GM10847 (cell line): ENCODE measurements around the gene GAD1.

Experiments
- POLR2A ChIP-seq: IDR thresholded peaks from 2 replicates; pipeline ENCODE4 v1.6.1; 2011; ENCODE audit not compliant: insufficient read length; ENCODE audit errors: extremely low read depth

The GAD1 gene

DNA sequence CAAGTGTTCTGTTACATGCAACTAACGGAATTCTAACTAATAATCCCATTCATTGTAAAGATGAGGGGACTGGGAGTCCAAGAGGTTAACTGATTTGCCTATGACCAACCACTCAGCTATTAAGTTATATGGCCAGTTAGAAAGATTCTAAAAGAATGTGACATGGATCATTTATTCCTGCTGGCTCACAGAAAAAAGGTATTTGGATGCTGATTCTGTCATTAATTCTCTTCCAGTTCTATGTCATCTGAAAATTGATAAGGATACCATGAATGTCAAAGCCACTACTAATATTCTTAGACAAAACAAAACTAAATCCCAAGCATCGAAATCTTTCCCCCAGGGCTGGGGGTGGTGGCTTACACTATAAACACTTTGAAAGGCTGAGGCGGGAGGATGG lies 71.2 kb downstream of the GAD1 start:
- no peak for TF ChIP-seq POLR2A

DNA sequence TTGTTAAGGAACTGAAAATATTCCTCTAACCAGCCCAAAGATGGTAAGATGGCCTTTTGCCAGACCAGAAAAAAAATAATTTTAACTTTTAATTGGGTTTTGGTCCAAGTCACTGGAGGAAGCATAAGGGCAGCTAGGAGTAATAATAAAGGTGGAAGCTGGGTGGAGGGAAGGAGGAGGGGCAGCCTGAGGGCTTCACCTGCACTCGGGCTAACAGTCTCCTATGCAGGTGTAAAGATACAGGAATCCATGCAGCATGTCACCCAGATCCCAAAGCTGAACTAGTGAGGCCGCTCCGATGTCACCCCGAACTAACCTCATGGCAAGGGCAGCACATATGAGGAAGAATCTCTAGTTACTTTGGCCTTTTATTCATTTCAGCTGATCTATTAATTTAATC lies 75.2 kb downstream of the GAD1 start:
- no peak for TF ChIP-seq POLR2A

DNA sequence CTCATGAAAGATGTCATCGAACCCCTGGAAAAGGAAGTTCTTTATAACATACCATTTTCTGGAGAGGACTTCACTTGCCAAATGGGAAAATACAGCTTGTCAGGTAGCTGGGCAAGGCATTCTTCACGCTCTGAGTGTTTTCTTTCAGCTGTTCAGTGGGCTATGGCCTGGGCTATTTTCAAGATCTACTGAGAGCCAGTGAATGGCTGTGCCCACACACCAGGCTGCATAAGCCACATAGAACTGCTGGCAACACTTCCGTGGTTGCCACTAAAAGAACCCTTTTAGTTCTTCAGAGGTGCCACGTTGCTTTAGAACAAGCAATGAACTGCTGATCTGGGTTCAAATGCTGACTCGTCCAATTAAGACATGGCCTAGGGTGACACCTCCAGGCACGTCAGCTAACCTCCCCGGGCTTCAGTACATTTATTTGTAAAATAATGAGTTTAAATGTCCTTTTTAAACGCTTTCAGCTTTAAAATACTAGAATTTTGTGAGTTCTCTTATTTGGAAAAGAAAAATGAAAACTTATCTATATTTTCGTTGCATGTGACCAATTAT lies 75.8 kb downstream of the GAD1 start:
- TF ChIP-seq POLR2A = no peak

DNA sequence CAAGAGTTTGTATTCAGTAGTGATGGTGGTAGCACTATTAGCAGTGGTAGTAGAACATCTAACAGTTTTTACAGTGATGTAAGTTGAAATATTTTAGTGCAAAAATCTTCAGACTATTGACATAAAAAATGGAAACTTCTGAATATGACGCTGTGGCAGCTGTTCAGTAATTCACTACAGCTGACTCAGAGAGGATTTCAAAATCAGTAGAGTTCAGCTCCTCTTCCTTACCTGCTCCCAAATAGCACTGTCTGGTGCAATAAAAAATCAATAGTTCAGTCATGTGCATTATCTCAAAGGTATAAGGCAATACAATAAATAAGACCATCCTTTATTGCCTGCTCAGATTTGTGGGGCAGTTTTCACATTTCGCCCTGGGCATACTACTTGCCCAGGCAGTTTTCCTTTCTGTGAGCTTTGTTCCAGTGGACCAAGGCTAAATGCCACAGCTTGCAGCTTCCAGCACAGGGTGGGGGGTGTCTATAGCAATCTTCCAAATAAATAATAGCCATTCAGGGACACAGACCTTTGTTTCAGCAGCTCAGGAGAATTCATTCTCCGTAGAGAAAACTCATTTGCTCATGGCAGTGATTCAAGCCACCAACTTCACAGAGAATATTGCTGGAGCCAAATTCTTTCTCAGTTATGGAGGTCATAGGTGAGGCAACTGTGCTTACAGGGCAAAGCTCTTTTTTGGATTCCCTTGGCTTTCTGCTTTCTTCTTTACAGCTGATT lies 78.5 kb downstream of the GAD1 start:
- no peak for TF ChIP-seq POLR2A

DNA sequence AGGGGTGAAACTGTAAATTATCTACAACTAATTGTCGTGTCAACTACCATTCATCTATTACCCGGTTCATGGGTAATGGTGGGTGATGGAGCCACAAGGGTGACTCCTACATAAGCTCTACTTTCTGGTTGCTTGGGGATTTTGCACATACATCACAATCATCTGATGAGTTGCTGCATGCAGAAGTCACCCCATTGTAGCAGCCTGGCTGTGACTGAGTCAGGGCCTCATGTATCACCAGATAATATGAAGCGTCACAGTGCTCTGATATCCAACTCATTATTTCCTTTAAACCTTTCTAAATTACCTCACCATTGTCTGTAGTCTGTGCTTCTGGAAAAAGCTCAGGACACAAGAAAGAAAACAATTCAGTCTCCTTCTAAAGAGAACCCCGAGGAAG lies 79.9 kb downstream of the GAD1 start:
- no peak for TF ChIP-seq POLR2A

DNA sequence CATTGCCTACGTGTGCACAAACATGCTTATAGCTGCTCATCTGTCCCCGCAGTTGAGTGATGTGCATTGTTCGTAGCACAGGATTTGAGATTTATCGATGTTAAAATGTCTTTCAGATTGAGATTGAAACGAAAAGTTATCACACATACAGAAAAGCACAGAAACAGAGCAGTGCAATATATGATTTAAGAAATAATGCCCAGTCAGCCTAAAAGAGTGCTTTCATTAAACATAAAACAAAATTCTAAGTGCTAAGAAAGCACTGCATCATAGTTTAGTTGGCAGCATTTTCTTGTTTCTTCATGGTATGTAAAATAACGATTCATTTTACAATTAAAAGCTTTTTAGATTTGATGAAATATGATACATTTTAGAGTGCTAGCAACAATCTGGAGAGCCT lies 80.4 kb downstream of the GAD1 start:
- no peak for TF ChIP-seq POLR2A

DNA sequence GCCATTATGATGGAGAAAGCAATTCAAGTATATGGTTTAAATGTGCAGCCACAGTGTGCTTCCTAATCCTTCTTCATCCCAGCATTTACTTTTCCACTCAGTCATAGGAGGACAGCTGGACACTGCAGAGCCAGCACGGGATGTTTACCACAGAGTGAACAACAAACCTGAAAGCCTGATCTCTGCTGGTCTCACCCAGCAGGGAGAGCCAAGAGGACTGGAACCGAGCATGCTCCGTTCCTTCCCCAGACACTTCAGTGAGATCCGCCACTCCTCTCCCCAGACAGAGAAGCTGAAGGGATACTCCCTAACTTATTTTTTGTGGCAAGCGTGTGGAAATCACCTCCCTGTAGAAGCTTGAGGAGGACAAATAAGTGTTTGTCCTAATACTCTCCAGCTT lies 89.2 kb downstream of the GAD1 start:
- TF ChIP-seq POLR2A = no peak
